ENCODE data around the gene NUP107. TPM values are rescaled to one million over a fixed set of nuclear protein-coding genes. Genes with fewer than 3 reads are reported as not detected.

The NUP107 gene
- total RNA-seq, 2 experiments from 2014 or later = 82.0 to 100 TPM

- no peaks in the 10 kb centered on the region for H3K27me3 Mint-ChIP-seq
- peak within 1 kb of the TSS; percentile 92 for H3K27ac Mint-ChIP-seq
- CTCF ChIA-PET = interaction anchor here (0.5 to 1.3 kb wide), 4 partner anchors 52 to 62 kb away, joined by 3 to 4 read pairs (median 3); partner anchors contain the start of genes MDM2 and NUP107
- peak; percentile 94 for DNase-seq
- POLR2A ChIA-PET = no interaction called here
- peaks cover 51% of the 10 kb centered on the region for H3K4me1 Mint-ChIP-seq
- peak within 1 kb of the TSS; percentile 93 for H3K4me3 Mint-ChIP-seq
- H3K36me3 Mint-ChIP-seq (ENCODE audit: low read depth) = peaks cover 23% of the 10 kb centered on the region
- no peaks in the 10 kb centered on the region for H3K9me3 Mint-ChIP-seq
Measured at GRCh38 chr12:68745904-68746571, 59.3 kb downstream of the NUP107 start, which contains the start of gene SLC35E3. Gene SLC35E3, plus strand, starts transcription at chr12:68746176. Its CDS starts 202 bp downstream, at chr12:68746378.

- H3K9me3 Mint-ChIP-seq = no peaks in the 10 kb centered on the region
- peaks cover 23% of the 10 kb centered on the region for H3K36me3 Mint-ChIP-seq (ENCODE audit: low read depth)
- POLR2A ChIA-PET = no interaction called here
- no peaks in the 10 kb centered on the region for H3K27me3 Mint-ChIP-seq
- CTCF ChIA-PET = interaction anchor here (0.5 to 1.0 kb wide), 3 partner anchors 16 to 61 kb away, joined by 3 to 5 read pairs (median 4); partner anchors contain the start of gene MDM2
- H3K4me3 Mint-ChIP-seq = peak overlapping the region; percentile 93
- H3K27ac Mint-ChIP-seq = peak overlapping the region; percentile 92
- H3K4me1 Mint-ChIP-seq = peaks cover 51% of the 10 kb centered on the region
- peak; percentile 39 for DNase-seq
Measured at GRCh38 chr12:68746572-68747180, 59.9 kb downstream of the NUP107 start.

- no peak overlapping the region for H3K4me3 Mint-ChIP-seq
- no peaks in the 10 kb centered on the region for H3K27me3 Mint-ChIP-seq
- peaks cover 36% of the 10 kb centered on the region for H3K4me1 Mint-ChIP-seq
- POLR2A ChIA-PET = no interaction called here
- no peaks in the 10 kb centered on the region for H3K9me3 Mint-ChIP-seq
- peaks cover 31% of the 10 kb centered on the region for H3K36me3 Mint-ChIP-seq (ENCODE audit: low read depth)
- CTCF ChIA-PET = no interaction called here
- no peak overlapping the region for H3K27ac Mint-ChIP-seq
- no peak for DNase-seq
Measured at GRCh38 chr12:68749443-68749842, 62.7 kb downstream of the NUP107 start.

GRCh38 chr12:68749861-68750260 is 63.1 kb downstream of the NUP107 start:
- ChIA-PET POLR2A (no interaction called here), CTCF (no interaction called here)
- DNase-seq = no peak
- Mint-ChIP-seq H3K9me3 (no peaks in the 10 kb centered on the region), H3K4me1 (peaks cover 36% of the 10 kb centered on the region), H3K4me3 (no peak overlapping the region), H3K27ac (no peak overlapping the region), H3K27me3 (no peaks in the 10 kb centered on the region), H3K36me3 (ENCODE audit: low read depth) (peaks cover 36% of the 10 kb centered on the region)

GRCh38 chr12:68750506-68750905 is 63.7 kb downstream of the NUP107 start:
- H3K36me3 Mint-ChIP-seq (ENCODE audit: low read depth) = peaks cover 42% of the 10 kb centered on the region
- no peak overlapping the region for H3K4me3 Mint-ChIP-seq
- ChIA-PET POLR2A (no interaction called here), CTCF (no interaction called here)
- H3K9me3 Mint-ChIP-seq = no peaks in the 10 kb centered on the region
- H3K27me3 Mint-ChIP-seq = no peaks in the 10 kb centered on the region
- no peak overlapping the region for H3K27ac Mint-ChIP-seq
- peaks cover 35% of the 10 kb centered on the region for H3K4me1 Mint-ChIP-seq
- no peak for DNase-seq

- Mint-ChIP-seq H3K9me3 (no peaks in the 10 kb centered on the region), H3K27ac (no peak overlapping the region), H3K27me3 (no peaks in the 10 kb centered on the region), H3K4me3 (no peak overlapping the region), H3K4me1 (peaks cover 2% of the 10 kb centered on the region), H3K36me3 (ENCODE audit: low read depth) (peaks cover 50% of the 10 kb centered on the region)
- no peak for DNase-seq
- POLR2A ChIA-PET = no interaction called here
- CTCF ChIA-PET = interaction anchor here (1.2 kb wide), 1 partner anchor 9 kb away, joined by 4 read pairs; no protein-coding TSS in a partner anchor
Measured at GRCh38 chr12:68755536-68756243, 68.9 kb downstream of the NUP107 start.

GRCh38 chr12:68759852-68760251 is 73.1 kb downstream of the NUP107 start:
- peaks cover 49% of the 10 kb centered on the region for H3K36me3 Mint-ChIP-seq (ENCODE audit: low read depth)
- CTCF ChIA-PET = interaction anchor here (0.5 to 1.5 kb wide), 2 partner anchors 35 to 48 kb away, joined by 3 read pairs; partner anchors contain the start of gene MDM2
- no peaks in the 10 kb centered on the region for H3K9me3 Mint-ChIP-seq
- no peak for DNase-seq
- POLR2A ChIA-PET = no interaction called here
- H3K4me3 Mint-ChIP-seq = no peak overlapping the region
- H3K27ac Mint-ChIP-seq = no peak overlapping the region
- no peaks in the 10 kb centered on the region for H3K4me1 Mint-ChIP-seq
- H3K27me3 Mint-ChIP-seq = no peaks in the 10 kb centered on the region

- H3K36me3 Mint-ChIP-seq (ENCODE audit: low read depth) = peaks cover 40% of the 10 kb centered on the region
- H3K4me3 Mint-ChIP-seq = no peak overlapping the region
- DNase-seq = no peak
- no peaks in the 10 kb centered on the region for H3K4me1 Mint-ChIP-seq
- H3K27ac Mint-ChIP-seq = no peak overlapping the region
- ChIA-PET POLR2A (no interaction called here), CTCF (no interaction called here)
- H3K9me3 Mint-ChIP-seq = no peaks in the 10 kb centered on the region
- no peaks in the 10 kb centered on the region for H3K27me3 Mint-ChIP-seq
Measured at GRCh38 chr12:68760806-68761441, 74.1 kb downstream of the NUP107 start.

GRCh38 chr12:68761442-68761812 is 74.6 kb downstream of the NUP107 start:
- H3K4me1 Mint-ChIP-seq = no peaks in the 10 kb centered on the region
- H3K9me3 Mint-ChIP-seq = no peaks in the 10 kb centered on the region
- peaks cover 36% of the 10 kb centered on the region for H3K36me3 Mint-ChIP-seq (ENCODE audit: low read depth)
- H3K27ac Mint-ChIP-seq = no peak overlapping the region
- H3K27me3 Mint-ChIP-seq = no peaks in the 10 kb centered on the region
- DNase-seq = no peak
- H3K4me3 Mint-ChIP-seq = no peak overlapping the region
- POLR2A ChIA-PET = no interaction called here
- CTCF ChIA-PET = no interaction called here

- no peak for DNase-seq
- CTCF ChIA-PET = interaction anchor here (1.2 kb wide), 1 partner anchor 15 kb away, joined by 5 read pairs; no protein-coding TSS in a partner anchor
- Mint-ChIP-seq H3K4me3 (no peak overlapping the region), H3K27ac (no peak overlapping the region), H3K9me3 (no peaks in the 10 kb centered on the region), H3K27me3 (no peaks in the 10 kb centered on the region), H3K4me1 (no peaks in the 10 kb centered on the region), H3K36me3 (ENCODE audit: low read depth) (peaks cover 38% of the 10 kb centered on the region)
- POLR2A ChIA-PET = no interaction called here
Measured at GRCh38 chr12:68761901-68762630, 75.3 kb downstream of the NUP107 start.

- Mint-ChIP-seq H3K36me3 (ENCODE audit: low read depth) (peaks cover 37% of the 10 kb centered on the region), H3K4me1 (no peaks in the 10 kb centered on the region), H3K9me3 (no peaks in the 10 kb centered on the region), H3K4me3 (no peak overlapping the region), H3K27ac (no peak overlapping the region), H3K27me3 (no peaks in the 10 kb centered on the region)
- CTCF ChIA-PET = interaction anchor here (1.2 kb wide), 1 partner anchor 16 kb away, joined by 5 read pairs; no protein-coding TSS in a partner anchor
- POLR2A ChIA-PET = interaction anchor here (0.6 kb wide), 1 partner anchor 23 kb away, joined by 7 read pairs; no protein-coding TSS in a partner anchor
- DNase-seq = no peak
Measured at GRCh38 chr12:68762691-68763090, 75.9 kb downstream of the NUP107 start.

GRCh38 chr12:68765696-68766095 is 78.9 kb downstream of the NUP107 start:
- Mint-ChIP-seq H3K27me3 (no peaks in the 10 kb centered on the region), H3K4me3 (no peak overlapping the region), H3K27ac (no peak overlapping the region), H3K36me3 (ENCODE audit: low read depth) (peaks cover 27% of the 10 kb centered on the region), H3K9me3 (no peaks in the 10 kb centered on the region), H3K4me1 (no peaks in the 10 kb centered on the region)
- no peak for DNase-seq
- POLR2A ChIA-PET = no interaction called here
- CTCF ChIA-PET = interaction anchor here (0.8 to 1.1 kb wide), 2 partner anchors 64 to 436 kb away, joined by 3 read pairs; no protein-coding TSS in a partner anchor

Data from activated CD4-positive, alpha-beta T cell treated with anti-CD3 and anti-CD28 coated beads, Interleukin-2, amount 10 ng/mL, durations not matched to agents 7 days and 5 days (primary cell).